SK-N-SH (cell line): Measurements from ENCODE around the gene LSM2.

Experiments used
- ELF1 ChIP-seq: IDR thresholded peaks from 2 replicates; pipeline ENCODE4 v1.4.0; 2012
- EP300 ChIP-seq, 2 experiments: IDR thresholded peaks; 2 replicates each; pipeline versions ENCODE4 v1.4.0 to v1.6.1; 2012; ENCODE audit warnings: borderline replicate concordance in 1 of 2, low read depth in 1 of 2, low read length in 1 of 2
- EZH2phosphoT487 ChIP-seq: fragments of 200-600 bp; sonication (generic); IDR thresholded peaks from 2 replicates; pipeline ENCODE4 v1.6.1; 2017; ENCODE audit warnings: low read depth, mixed run types, mild to moderate bottlenecking, antibody characterized with exemption, moderate library complexity, borderline replicate concordance
- JUND ChIP-seq: IDR thresholded peaks from 2 replicates; pipeline ENCODE4 v1.4.0; 2012
- POLR2AphosphoS5 ChIP-seq: IDR thresholded peaks from 2 replicates; pipeline ENCODE4 v1.6.1; 2012; ENCODE audit warnings: low read depth, low read length
- RAD21 ChIP-seq: IDR thresholded peaks from 2 replicates; pipeline ENCODE4 v1.6.1; 2012; ENCODE audit warnings: mild to moderate bottlenecking, low read length
- TEAD4 ChIP-seq: IDR thresholded peaks from 2 replicates; pipeline ENCODE4 v1.4.0; 2012; ENCODE audit warnings: mild to moderate bottlenecking, borderline replicate concordance; ENCODE audit not compliant: insufficient read depth
- YY1 ChIP-seq: IDR thresholded peaks from 2 replicates; pipeline ENCODE4 v1.4.0; 2012; ENCODE audit warnings: low read depth, mild to moderate bottlenecking
- TF ChIP-seq, protein P1 (sequence below): fragments of 200-600 bp; sonication (generic); IDR thresholded peaks from 2 replicates; pipeline ENCODE4 v1.6.1; 2017; ENCODE audit warnings: antibody characterized with exemption, mild to moderate bottlenecking, moderate library complexity
- TF ChIP-seq, protein P2 (sequence below): IDR thresholded peaks from 2 replicates; pipeline ENCODE4 v1.6.1; 2012; ENCODE audit warnings: mild to moderate bottlenecking, low read depth, low read length, moderate library complexity

DNA sequence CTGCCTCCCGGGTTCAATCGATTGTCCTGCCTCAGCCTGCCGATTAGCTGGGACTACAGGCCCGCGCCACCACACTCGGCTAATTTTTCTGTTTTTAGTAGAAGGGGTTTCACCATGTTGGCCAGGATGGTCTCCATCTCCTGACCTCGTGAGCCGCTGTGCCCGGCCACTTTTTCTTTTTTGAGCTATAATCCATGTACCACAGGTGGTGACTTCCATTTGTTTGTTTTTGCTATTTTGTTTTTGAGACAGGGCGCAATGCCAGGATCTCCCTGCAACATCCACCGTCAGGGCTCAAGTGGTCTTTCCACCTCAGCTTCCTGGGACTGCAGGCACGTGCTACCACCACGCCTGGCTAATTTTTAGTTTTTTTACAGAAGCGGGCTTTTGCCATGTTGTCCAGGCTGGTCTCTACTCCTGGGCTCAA is 29.3 kb upstream of the LSM2 start:
- no peak for TF ChIP-seq JUND
- TF ChIP-seq, protein P1, sequence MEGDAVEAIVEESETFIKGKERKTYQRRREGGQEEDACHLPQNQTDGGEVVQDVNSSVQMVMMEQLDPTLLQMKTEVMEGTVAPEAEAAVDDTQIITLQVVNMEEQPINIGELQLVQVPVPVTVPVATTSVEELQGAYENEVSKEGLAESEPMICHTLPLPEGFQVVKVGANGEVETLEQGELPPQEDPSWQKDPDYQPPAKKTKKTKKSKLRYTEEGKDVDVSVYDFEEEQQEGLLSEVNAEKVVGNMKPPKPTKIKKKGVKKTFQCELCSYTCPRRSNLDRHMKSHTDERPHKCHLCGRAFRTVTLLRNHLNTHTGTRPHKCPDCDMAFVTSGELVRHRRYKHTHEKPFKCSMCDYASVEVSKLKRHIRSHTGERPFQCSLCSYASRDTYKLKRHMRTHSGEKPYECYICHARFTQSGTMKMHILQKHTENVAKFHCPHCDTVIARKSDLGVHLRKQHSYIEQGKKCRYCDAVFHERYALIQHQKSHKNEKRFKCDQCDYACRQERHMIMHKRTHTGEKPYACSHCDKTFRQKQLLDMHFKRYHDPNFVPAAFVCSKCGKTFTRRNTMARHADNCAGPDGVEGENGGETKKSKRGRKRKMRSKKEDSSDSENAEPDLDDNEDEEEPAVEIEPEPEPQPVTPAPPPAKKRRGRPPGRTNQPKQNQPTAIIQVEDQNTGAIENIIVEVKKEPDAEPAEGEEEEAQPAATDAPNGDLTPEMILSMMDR, result no peak
- peak; percentile 21; the same call in 1 of the 2 replicates for TF ChIP-seq POLR2AphosphoS5
- TF ChIP-seq, protein P2, sequence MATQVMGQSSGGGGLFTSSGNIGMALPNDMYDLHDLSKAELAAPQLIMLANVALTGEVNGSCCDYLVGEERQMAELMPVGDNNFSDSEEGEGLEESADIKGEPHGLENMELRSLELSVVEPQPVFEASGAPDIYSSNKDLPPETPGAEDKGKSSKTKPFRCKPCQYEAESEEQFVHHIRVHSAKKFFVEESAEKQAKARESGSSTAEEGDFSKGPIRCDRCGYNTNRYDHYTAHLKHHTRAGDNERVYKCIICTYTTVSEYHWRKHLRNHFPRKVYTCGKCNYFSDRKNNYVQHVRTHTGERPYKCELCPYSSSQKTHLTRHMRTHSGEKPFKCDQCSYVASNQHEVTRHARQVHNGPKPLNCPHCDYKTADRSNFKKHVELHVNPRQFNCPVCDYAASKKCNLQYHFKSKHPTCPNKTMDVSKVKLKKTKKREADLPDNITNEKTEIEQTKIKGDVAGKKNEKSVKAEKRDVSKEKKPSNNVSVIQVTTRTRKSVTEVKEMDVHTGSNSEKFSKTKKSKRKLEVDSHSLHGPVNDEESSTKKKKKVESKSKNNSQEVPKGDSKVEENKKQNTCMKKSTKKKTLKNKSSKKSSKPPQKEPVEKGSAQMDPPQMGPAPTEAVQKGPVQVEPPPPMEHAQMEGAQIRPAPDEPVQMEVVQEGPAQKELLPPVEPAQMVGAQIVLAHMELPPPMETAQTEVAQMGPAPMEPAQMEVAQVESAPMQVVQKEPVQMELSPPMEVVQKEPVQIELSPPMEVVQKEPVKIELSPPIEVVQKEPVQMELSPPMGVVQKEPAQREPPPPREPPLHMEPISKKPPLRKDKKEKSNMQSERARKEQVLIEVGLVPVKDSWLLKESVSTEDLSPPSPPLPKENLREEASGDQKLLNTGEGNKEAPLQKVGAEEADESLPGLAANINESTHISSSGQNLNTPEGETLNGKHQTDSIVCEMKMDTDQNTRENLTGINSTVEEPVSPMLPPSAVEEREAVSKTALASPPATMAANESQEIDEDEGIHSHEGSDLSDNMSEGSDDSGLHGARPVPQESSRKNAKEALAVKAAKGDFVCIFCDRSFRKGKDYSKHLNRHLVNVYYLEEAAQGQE, result no peak
- TF ChIP-seq EZH2phosphoT487, result no peak
- TF ChIP-seq EP300 (IDR thresholded peaks at IDR 0.05; ENCODE audit: borderline replicate concordance in 1 of 2, low read depth in 1 of 2, low read length in 1 of 2), result no peak
- TF ChIP-seq RAD21, result no peak
- no peak for TF ChIP-seq ELF1
- TF ChIP-seq YY1, result no peak
- no peak for TF ChIP-seq TEAD4
